Thyroid gland (tissue), 4 donors: Measurements from ENCODE around the gene FASTKD1. TPM values are rescaled to one million over a fixed set of nuclear protein-coding genes. Genes with fewer than 3 reads are reported as not detected.

Experiments
- DNase-seq, 2 donors: peaks; one replicate each; pipeline ENCODE4 v3.0.0-alpha.2; 2019
- H3K27ac ChIP-seq, 3 donors: fragments of 200-600 bp; sonication (generic); 1 replicate in 2 of 3; 2 replicates in 1 of 3; pipeline ENCODE4 v1.5.1; 2016 to 2019; ENCODE audit warnings: mild to moderate bottlenecking in 1 of 3, moderate library complexity in 1 of 3
- H3K27me3 ChIP-seq: fragments of 200-600 bp; sonication (generic); one replicate; pipeline ENCODE4 v1.5.1; 2019
- H3K36me3 ChIP-seq, 2 donors: fragments of 200-600 bp; sonication (generic); one replicate each; pipeline ENCODE4 v1.5.1; 2016 to 2019
- H3K4me1 ChIP-seq, 2 donors: fragments of 200-600 bp; sonication (generic); one replicate each; pipeline ENCODE4 v1.5.1; 2017 to 2019
- H3K4me3 ChIP-seq, 3 donors: fragments of 200-600 bp; sonication (generic); replicated peaks in 1 of 3; 1 replicate in 2 of 3; 2 replicates in 1 of 3; pipeline ENCODE4 v1.5.1; 2016; ENCODE audit warnings: mild to moderate bottlenecking in 1 of 3
- H3K9me3 ChIP-seq: fragments of 200-600 bp; sonication (generic); one replicate; pipeline ENCODE4 v1.5.1; 2017
- CTCF ChIP-seq, 6 experiments: fragments of 200-600 bp in 3 of 6; fragments of 450-650 bp in 3 of 6; sonication (generic) in 3 of 6; IDR thresholded peaks; one replicate each; pipeline ENCODE4 v1.5.1; 2016 to 2019; ENCODE audit warnings: antibody characterized with exemption in 6 of 6, mild to moderate bottlenecking in 2 of 6, inconsistent platforms in 1 of 6, moderate library complexity in 1 of 6
- POLR2A ChIP-seq, 2 donors: fragments of 450-650 bp; IDR thresholded peaks; one replicate each; pipeline ENCODE4 v1.6.1; 2017; ENCODE audit warnings: antibody characterized with exemption in 2 of 2, mild to moderate bottlenecking in 2 of 2, moderate library complexity in 1 of 2
- WGBS, 2 donors: methylation state at CpG; one replicate each; pipeline ENCODE4 v1.1.5; 2017; 5-methylcytosine and 5-hydroxymethylcytosine counted together
- intact Hi-C: fragments of 100-400 bp; cut with DNase I; formaldehyde crosslinking; loops from one replicate; pipeline ENCODE4 v1.15.1; 2023
- total RNA-seq, 4 donors: library from RNA; depleted of rRNA; stranded (reverse); fragments of >200 nt; gene quantifications; one replicate each; pipeline ENCODE4 v1.2.3, GENCODE V29; 2016

The FASTKD1 gene
- total RNA-seq, 4 donors from 2014 or later = 32.8 to 45.3 (median 34.3) TPM

- no peaks in the 10 kb centered on the region for H3K27me3 ChIP-seq
- H3K9me3 ChIP-seq = no peaks in the 10 kb centered on the region
- intact Hi-C loops = no loop called here
- no peak for DNase-seq
- TF ChIP-seq CTCF (IDR thresholded peaks at IDR 0.05) (no peak), POLR2A (IDR thresholded peaks at IDR 0.05) (no peak)
- H3K4me3 ChIP-seq = no peak overlapping the region
- H3K27ac ChIP-seq = no peak overlapping the region
- H3K36me3 ChIP-seq = peaks cover 7 to 8% of the 10 kb centered on the region in 2 donors
- 96 to 97% methylated on average over 11 to 19 of the region's 19 CpGs for WGBS, 2 donors
- no peaks in the 10 kb centered on the region for H3K4me1 ChIP-seq
Measured at GRCh38 chr2:169504651-169505050, 69.0 kb downstream of the FASTKD1 start.

GRCh38 chr2:169495310-169495928, 78.2 kb downstream of the FASTKD1 start:
- H3K4me3 ChIP-seq = no peak overlapping the region
- intact Hi-C loops = no loop called here
- DNase-seq = no peak

GRCh38 chr2:169493360-169493759, 80.3 kb downstream of the FASTKD1 start:
- no peak for DNase-seq
- Histone ChIP-seq H3K27me3 (no peaks in the 10 kb centered on the region), H3K4me3 (no peak overlapping the region)

More at GRCh38 chr2:169495310-169495928, 78.2 kb downstream of the FASTKD1 start:
- no peaks in the 10 kb centered on the region for H3K4me1 ChIP-seq
- H3K9me3 ChIP-seq = no peaks in the 10 kb centered on the region
- WGBS, 2 donors = 95% methylated on average over 5 of the region's 5 CpGs
- H3K27me3 ChIP-seq = no peaks in the 10 kb centered on the region
- H3K36me3 ChIP-seq = peaks cover 3 to 4% of the 10 kb centered on the region in 2 donors
- TF ChIP-seq POLR2A (IDR thresholded peaks at IDR 0.05) (no peak), CTCF (IDR thresholded peaks at IDR 0.05) (no peak)
- H3K27ac ChIP-seq = no peak overlapping the region

GRCh38 chr2:169491378-169491777, 82.3 kb downstream of the FASTKD1 start:
- Histone ChIP-seq H3K4me3 (no peak overlapping the region), H3K4me1 (no peaks in the 10 kb centered on the region), H3K27ac (no peak overlapping the region), H3K9me3 (no peaks in the 10 kb centered on the region), H3K36me3 (peaks cover 0 to 14% of the 10 kb centered on the region in 2 donors), H3K27me3 (no peaks in the 10 kb centered on the region)
- DNase-seq = no peak
- intact Hi-C loops = no loop called here
- no peak for TF ChIP-seq CTCF (IDR thresholded peaks at IDR 0.05)
- TF ChIP-seq POLR2A (IDR thresholded peaks at IDR 0.05) = no peak

More at GRCh38 chr2:169493360-169493759, 80.3 kb downstream of the FASTKD1 start:
- TF ChIP-seq POLR2A (IDR thresholded peaks at IDR 0.05) = no peak
- no peak for TF ChIP-seq CTCF (IDR thresholded peaks at IDR 0.05)
- intact Hi-C loops = no loop called here
- Histone ChIP-seq H3K27ac (no peak overlapping the region), H3K9me3 (no peaks in the 10 kb centered on the region), H3K36me3 (peaks cover 0 to 9% of the 10 kb centered on the region in 2 donors), H3K4me1 (no peaks in the 10 kb centered on the region)
- 95 to 99% methylated on average over 2 of the region's 2 CpGs for whole genome bisulfite sequencing, 2 donors

GRCh38 chr2:169490834-169491233, 82.8 kb downstream of the FASTKD1 start:
- no peak for TF ChIP-seq CTCF (IDR thresholded peaks at IDR 0.05)
- no peaks in the 10 kb centered on the region for H3K4me1 ChIP-seq
- DNase-seq = no peak
- no peaks in the 10 kb centered on the region for H3K9me3 ChIP-seq
- intact Hi-C loops = no loop called here
- H3K36me3 ChIP-seq = peaks cover 0 to 14% of the 10 kb centered on the region in 2 donors
- no peak overlapping the region for H3K4me3 ChIP-seq
- no peaks in the 10 kb centered on the region for H3K27me3 ChIP-seq
- no peak overlapping the region for H3K27ac ChIP-seq
